Neural cell (in vitro differentiated cells): ENCODE data around the gene AQP5. TPM values are rescaled to one million over a fixed set of nuclear protein-coding genes. Genes with fewer than 3 reads are reported as not detected.

Source experiments
- H2AFZ ChIP-seq: fragments of 200-600, 300-800 bp; sonication (generic), shearing (Covaris generic); 2 replicates; pipeline ENCODE4 v1.6.0; 2014; ENCODE audit warnings: low read depth, mild to moderate bottlenecking, antibody characterized with exemption, low read length, moderate library complexity
- H3F3A ChIP-seq: fragments of 200-600 bp; shearing (Covaris generic); 2 replicates; pipeline ENCODE4 v1.6.1; 2016; ENCODE audit warnings: mild to moderate bottlenecking, moderate library complexity, mixed read lengths, antibody characterized with exemption, low read length; ENCODE audit not compliant: insufficient read depth, poor library complexity, severe bottlenecking
- H3K27ac ChIP-seq: fragments of 200-600, 300-800 bp; sonication (generic), shearing (Covaris generic); 2 replicates; pipeline ENCODE4 v1.5.1; 2014; ENCODE audit warnings: mild to moderate bottlenecking, low read length, moderate library complexity
- H3K27me3 ChIP-seq: fragments of 300-800, 200-600 bp; sonication (generic), shearing (Covaris generic); 2 replicates; pipeline ENCODE4 v1.6.0; 2014; ENCODE audit warnings: mild to moderate bottlenecking, low read depth, low read length, moderate library complexity; ENCODE audit not compliant: insufficient read depth
- H3K36me3 ChIP-seq: fragments of 300-800, 200-600 bp; sonication (generic), shearing (Covaris generic); 2 replicates; pipeline ENCODE4 v1.5.1; 2014; ENCODE audit warnings: mild to moderate bottlenecking, antibody characterized with exemption, low read length, moderate library complexity; ENCODE audit not compliant: insufficient read depth
- H3K4me2 ChIP-seq: fragments of 300-800, 200-600 bp; sonication (generic), shearing (Covaris generic); 2 replicates; pipeline ENCODE4 v1.6.0; 2014; ENCODE audit warnings: mild to moderate bottlenecking, low read length
- H3K4me3 ChIP-seq: fragments of 300-800, 200-600 bp; sonication (generic), shearing (Covaris generic); 2 replicates; pipeline ENCODE4 v1.5.1; 2014; ENCODE audit warnings: mild to moderate bottlenecking, low read length, moderate library complexity
- H3K79me2 ChIP-seq: fragments of 200-600 bp; shearing (Covaris generic); replicated peaks from 2 replicates; pipeline ENCODE4 v1.6.0; 2014; ENCODE audit warnings: mild to moderate bottlenecking, low read length, moderate library complexity; ENCODE audit not compliant: insufficient read depth
- H3K9ac ChIP-seq: fragments of 300-800, 200-600 bp; sonication (generic), shearing (Covaris generic); 2 replicates; pipeline ENCODE4 v1.6.1; 2016; ENCODE audit warnings: mild to moderate bottlenecking, low read length, mixed read lengths
- H3K9me2 ChIP-seq: fragments of 200-600 bp; shearing (Covaris generic); 2 replicates; pipeline ENCODE4 v1.6.1; 2016; ENCODE audit warnings: mild to moderate bottlenecking, low read length, mixed read lengths; ENCODE audit not compliant: insufficient read depth
- H3K9me3 ChIP-seq: fragments of 200-600, 300-800 bp; sonication (generic), shearing (Covaris generic); 2 replicates; pipeline ENCODE4 v1.6.1; 2016; ENCODE audit warnings: mild to moderate bottlenecking, mixed run types, low read length, moderate library complexity, mixed read lengths
- H4K20me1 ChIP-seq: fragments of 200-600 bp; shearing (Covaris generic); 2 replicates; pipeline ENCODE4 v1.6.1; 2016; ENCODE audit warnings: mild to moderate bottlenecking, mixed run types; ENCODE audit not compliant: insufficient read depth
- CTCF ChIP-seq: fragments of 450-650 bp; IDR thresholded peaks from 2 replicates; pipeline ENCODE4 v1.5.1; 2014; ENCODE audit warnings: antibody characterized with exemption, mild to moderate bottlenecking, moderate library complexity; ENCODE audit not compliant: poor library complexity, severe bottlenecking
- EP300 ChIP-seq: fragments of 450-650 bp; conservative IDR thresholded peaks from 2 replicates; pipeline ENCODE4 v1.6.1; 2014; ENCODE audit warnings: antibody characterized with exemption, mild to moderate bottlenecking, moderate library complexity; ENCODE audit not compliant: poor library complexity, severe bottlenecking
- EZH2 ChIP-seq: fragments of 200-600, 300-800 bp; shearing (Covaris generic), sonication (generic); IDR thresholded peaks from 2 replicates; pipeline ENCODE4 v1.6.1; 2014; ENCODE audit warnings: antibody characterized with exemption, low read length, borderline replicate concordance, mild to moderate bottlenecking; ENCODE audit not compliant: insufficient read depth, poor library complexity, severe bottlenecking
- MXI1 ChIP-seq: fragments of 450-650 bp; conservative IDR thresholded peaks from 2 replicates; pipeline ENCODE4 v1.6.1; 2014; ENCODE audit warnings: antibody characterized with exemption, mild to moderate bottlenecking; ENCODE audit not compliant: poor library complexity, severe bottlenecking
- POLR2AphosphoS5 ChIP-seq: IDR thresholded peaks from 2 replicates; pipeline ENCODE4 v1.6.1; 2012
- RAD21 ChIP-seq: fragments of 450-650 bp; conservative IDR thresholded peaks from 2 replicates; pipeline ENCODE4 v1.6.1; 2014; ENCODE audit warnings: antibody characterized with exemption, mild to moderate bottlenecking, moderate library complexity
- REST ChIP-seq: IDR thresholded peaks from 2 replicates; pipeline ENCODE4 v1.6.1; 2012; ENCODE audit warnings: borderline replicate concordance
- SMC3 ChIP-seq: fragments of 450-650 bp; conservative IDR thresholded peaks from 2 replicates; pipeline ENCODE4 v1.6.1; 2014; ENCODE audit warnings: antibody characterized with exemption, mild to moderate bottlenecking, moderate library complexity; ENCODE audit not compliant: poor library complexity
- TAF1 ChIP-seq: IDR thresholded peaks from 2 replicates; pipeline ENCODE4 v1.6.1; 2012; ENCODE audit warnings: low read depth
- polyA plus RNA-seq: library from polyadenylated mRNA; depleted of rRNA; stranded (reverse); fragments of >200 nt; gene quantifications from 2 replicates; pipeline ENCODE4 v1.2.3, GENCODE V29; 2014

Gene AQP5
- polyA plus RNA-seq, 1 donor from 2014 or later: not detected

GRCh38 chr12:49947593-49948226, 14.0 kb upstream of the AQP5 start:
- TF ChIP-seq TAF1 (no peak), POLR2AphosphoS5 (no peak), EP300 (no peak), EZH2 (no peak), MXI1 (no peak), SMC3 (no peak), REST (no peak)

GRCh38 chr12:49948866-49949845, 12.5 kb upstream of the AQP5 start:
- no peaks in the 10 kb centered on the region for H3K79me2 ChIP-seq
- H3K4me3 ChIP-seq: no peak overlapping the region
- H2AFZ ChIP-seq: no peak overlapping the region
- no peaks in the 10 kb centered on the region for H3K9me2 ChIP-seq
- no peaks in the 10 kb centered on the region for H3K36me3 ChIP-seq
- no peak overlapping the region for H3K27ac ChIP-seq
- H3F3A ChIP-seq: no peaks in the 10 kb centered on the region
- no peaks in the 10 kb centered on the region for H3K27me3 ChIP-seq
- H3K9me3 ChIP-seq: no peaks in the 10 kb centered on the region
- no peak overlapping the region for H3K4me2 ChIP-seq
- no peak overlapping the region for H3K9ac ChIP-seq
- TF ChIP-seq TAF1 (no peak), REST (no peak), SMC3 (no peak), RAD21 (no peak), EP300 (no peak), EZH2 (no peak), POLR2AphosphoS5 (no peak), MXI1 (no peak), CTCF (no peak)
- H4K20me1 ChIP-seq: no peaks in the 10 kb centered on the region

More at GRCh38 chr12:49947593-49948226, 14.0 kb upstream of the AQP5 start:
- no peak overlapping the region for H3K9ac ChIP-seq
- H3K27ac ChIP-seq: no peak overlapping the region
- no peaks in the 10 kb centered on the region for H3K9me2 ChIP-seq
- H4K20me1 ChIP-seq: no peaks in the 10 kb centered on the region
- no peaks in the 10 kb centered on the region for H3K9me3 ChIP-seq
- H3K36me3 ChIP-seq: no peaks in the 10 kb centered on the region
- H3K27me3 ChIP-seq: no peaks in the 10 kb centered on the region
- no peak overlapping the region for H3K4me3 ChIP-seq
- no peaks in the 10 kb centered on the region for H3F3A ChIP-seq
- no peaks in the 10 kb centered on the region for H3K79me2 ChIP-seq
- no peak overlapping the region for H3K4me2 ChIP-seq
- H2AFZ ChIP-seq: no peak overlapping the region
